ENCODE data around the gene SNX33. TPM values are rescaled to one million over a fixed set of nuclear protein-coding genes. Genes with fewer than 3 reads are reported as not detected.

The SNX33 gene
- total RNA-seq, 1 donor from 2014 or later = 10.1 TPM

DNA sequence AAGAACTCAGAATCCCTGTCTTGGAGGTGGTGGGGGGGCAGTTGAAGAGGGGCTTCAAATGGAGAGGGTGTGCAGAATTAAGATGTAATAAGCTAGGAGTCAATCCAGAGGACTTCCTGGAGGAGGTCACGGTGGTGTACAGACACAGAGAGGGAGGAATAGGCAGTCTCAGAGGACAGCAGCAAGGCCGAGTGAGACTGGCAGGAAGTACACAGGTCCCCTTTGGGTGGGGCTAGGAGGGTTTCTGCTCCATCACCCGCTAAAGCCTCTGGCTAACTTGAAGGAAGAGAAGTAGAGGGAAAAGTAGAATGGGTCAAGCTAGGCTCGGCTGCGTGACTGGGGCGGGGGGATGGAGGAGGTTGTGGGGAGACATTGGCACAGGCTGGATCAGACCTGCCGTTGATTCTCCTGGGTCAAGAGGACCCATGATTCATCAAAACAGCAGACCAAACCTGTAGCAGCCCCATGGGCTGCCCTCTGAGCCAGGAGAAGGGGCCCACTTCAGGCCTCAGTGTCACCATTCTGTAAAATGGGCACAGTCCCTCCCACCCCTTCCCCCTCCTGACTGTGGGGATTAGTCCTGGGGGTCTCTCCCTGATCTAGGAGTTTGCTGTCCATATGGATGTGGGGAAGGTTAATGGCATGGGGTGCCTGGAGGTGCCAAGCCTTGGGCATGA lies 48.1 kb downstream of the SNX33 start:
- no peaks in the 10 kb centered on the region for H3K9me3 ChIP-seq (ENCODE audit: low read depth)
- peaks cover 3% of the 10 kb centered on the region for H3F3A ChIP-seq (ENCODE audit: low read depth)
- Mint-ChIP-seq H3K36me3 (no peaks in the 10 kb centered on the region), H3K4me1 (peaks cover 34% of the 10 kb centered on the region), H3K4me3 (no peak overlapping the region), H3K27me3 (ENCODE audit: insufficient read depth, low read depth) (peaks cover 4% of the 10 kb centered on the region), H3K27ac (peak overlapping the region; percentile 54), H3K9me3 (no peaks in the 10 kb centered on the region)
- no peaks in the 10 kb centered on the region for H4K20me1 ChIP-seq (ENCODE audit: low read depth)
- H3K9ac ChIP-seq = no peak overlapping the region
- no peaks in the 10 kb centered on the region for H3K27me3 ChIP-seq
- H3K4me1 ChIP-seq = peaks cover 22% of the 10 kb centered on the region
- H3K4me2 ChIP-seq = no peak overlapping the region
- no peak overlapping the region for H2AFZ ChIP-seq (replicated peaks)
- H3K4me3 ChIP-seq = no peak overlapping the region
- TF ChIP-seq EZH2phosphoT487 (IDR thresholded peaks at IDR 0.05) = no peak
- TF ChIP-seq CTCF (IDR thresholded peaks at IDR 0.05) = no peak
- TF ChIP-seq EZH2 (IDR thresholded peaks at IDR 0.05) = no peak
- no peak overlapping the region for H3K27ac ChIP-seq
- no peaks in the 10 kb centered on the region for H3K79me2 ChIP-seq (ENCODE audit: low read depth)
- H3K36me3 ChIP-seq = no peaks in the 10 kb centered on the region
- DNase-seq (ENCODE audit: low spot score) = no peak

DNA sequence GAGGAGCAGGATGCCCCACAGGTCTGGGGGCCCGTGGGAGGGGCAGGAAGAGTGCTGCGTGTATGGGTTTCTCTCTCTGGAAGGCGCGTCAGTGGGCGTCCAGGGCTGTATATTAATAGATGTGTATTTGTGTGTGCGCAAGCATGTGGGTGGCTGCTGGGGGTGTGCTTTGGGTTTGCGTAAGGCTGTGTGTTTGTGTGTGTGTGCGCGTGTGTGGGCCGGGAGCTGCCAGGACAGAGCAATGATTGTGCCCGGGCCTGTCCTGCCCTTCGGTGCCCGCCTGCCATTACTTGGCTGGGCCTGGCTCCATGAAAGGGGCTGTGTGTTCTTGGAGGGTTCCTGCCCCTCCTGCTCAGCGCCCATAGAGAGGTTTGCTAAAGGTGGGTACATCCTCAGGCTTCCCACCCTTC lies 48.6 kb downstream of the SNX33 start:
- DNase-seq (ENCODE audit: low spot score) = no peak
- Histone ChIP-seq H3K79me2 (ENCODE audit: low read depth) (no peaks in the 10 kb centered on the region), H3K27ac (no peak overlapping the region), H2AFZ (replicated peaks) (no peak overlapping the region), H3K4me1 (peaks cover 22% of the 10 kb centered on the region), H4K20me1 (ENCODE audit: low read depth) (no peaks in the 10 kb centered on the region), H3K9me3 (ENCODE audit: low read depth) (no peaks in the 10 kb centered on the region), H3K36me3 (no peaks in the 10 kb centered on the region), H3K27me3 (no peaks in the 10 kb centered on the region), H3K4me3 (no peak overlapping the region), H3K9ac (no peak overlapping the region), H3F3A (ENCODE audit: low read depth) (peaks cover 3% of the 10 kb centered on the region), H3K4me2 (no peak overlapping the region)
- Mint-ChIP-seq H3K4me1 (peaks cover 34% of the 10 kb centered on the region), H3K4me3 (no peak overlapping the region), H3K9me3 (no peaks in the 10 kb centered on the region), H3K27ac (peak overlapping the region; percentile 54), H3K27me3 (ENCODE audit: insufficient read depth, low read depth) (peaks cover 5% of the 10 kb centered on the region), H3K36me3 (no peaks in the 10 kb centered on the region)
- TF ChIP-seq EZH2 (IDR thresholded peaks at IDR 0.05) (no peak), EZH2phosphoT487 (IDR thresholded peaks at IDR 0.05) (no peak), CTCF (IDR thresholded peaks at IDR 0.05) (no peak)

- Mint-ChIP-seq H3K36me3 (no peaks in the 10 kb centered on the region), H3K4me1 (peaks cover 34% of the 10 kb centered on the region), H3K4me3 (no peak overlapping the region), H3K27ac (no peak overlapping the region), H3K9me3 (no peaks in the 10 kb centered on the region), H3K27me3 (ENCODE audit: insufficient read depth, low read depth) (peaks cover 9% of the 10 kb centered on the region)
- no peak overlapping the region for H3K27ac ChIP-seq
- H3K4me1 ChIP-seq = peaks cover 22% of the 10 kb centered on the region
- no peak for DNase-seq (ENCODE audit: low spot score)
- no peak for TF ChIP-seq CTCF (IDR thresholded peaks at IDR 0.05)
- TF ChIP-seq EZH2 (IDR thresholded peaks at IDR 0.05) = no peak
- TF ChIP-seq EZH2phosphoT487 (IDR thresholded peaks at IDR 0.05) = no peak
- H2AFZ ChIP-seq (replicated peaks) = no peak overlapping the region
- H3K79me2 ChIP-seq (ENCODE audit: low read depth) = no peaks in the 10 kb centered on the region
- no peaks in the 10 kb centered on the region for H3K9me3 ChIP-seq (ENCODE audit: low read depth)
- no peaks in the 10 kb centered on the region for H3K36me3 ChIP-seq
- peaks cover 3% of the 10 kb centered on the region for H3F3A ChIP-seq (ENCODE audit: low read depth)
- H4K20me1 ChIP-seq (ENCODE audit: low read depth) = no peaks in the 10 kb centered on the region
- no peaks in the 10 kb centered on the region for H3K27me3 ChIP-seq
- H3K4me3 ChIP-seq = no peak overlapping the region
- H3K4me2 ChIP-seq = no peak overlapping the region
- no peak overlapping the region for H3K9ac ChIP-seq
These were observed 49.1 kb downstream of the SNX33 start for GRCh38 chr15:75696854-75697259.
